Memory B cell (primary cell): ENCODE data around the gene MORN5.
"Not testable (repeated sequence)": the region's sequence is repeated elsewhere in the genome, so short reads cannot be mapped to it uniquely, and the experiment has no call there.

Source experiments
- ATAC-seq: fragments of 150-1000 bp; cut with Tn5 transposase; 2 replicates; pipeline ENCODE4 v1.10.0; 2021; ENCODE audit warnings: low read depth, mild to moderate bottlenecking, moderate library complexity
- DNase-seq, 2 donors: peaks; one replicate each; pipeline ENCODE4 v3.0.0; 2022; ENCODE audit warnings: low spot score in 2 of 2
- H3K27ac Mint-ChIP-seq: one replicate; pipeline ENCODE4 v1.8.0; 2022; ENCODE audit warnings: mild to moderate bottlenecking, moderate library complexity, mixed read lengths
- H3K27me3 Mint-ChIP-seq: one replicate; pipeline ENCODE4 v1.8.0; 2022; ENCODE audit warnings: mixed read lengths
- H3K36me3 Mint-ChIP-seq: one replicate; pipeline ENCODE4 v1.8.0; 2022; ENCODE audit warnings: mild to moderate bottlenecking, mixed read lengths
- H3K4me1 Mint-ChIP-seq: one replicate; pipeline ENCODE4 v1.8.0; 2022; ENCODE audit warnings: mixed read lengths
- H3K4me3 Mint-ChIP-seq: one replicate; pipeline ENCODE4 v1.8.0; 2022; ENCODE audit warnings: mild to moderate bottlenecking, moderate library complexity, mixed read lengths
- H3K9me3 Mint-ChIP-seq: one replicate; pipeline ENCODE4 v1.8.0; 2022; ENCODE audit warnings: mixed read lengths

The MORN5 gene

GRCh38 chr9:122159026-122159924 lies at the start of gene MORN5, which contains the start of gene NDUFA8:
MORN5 (plus strand) TSS chr9:122159908; CDS start chr9:122159973, 65 bp downstream.
NDUFA8 (minus strand) TSS chr9:122159779; CDS start chr9:122159677, 102 bp downstream.
- Mint-ChIP-seq H3K27ac (peak within 1 kb of the TSS; percentile 97), H3K9me3 (peaks cover 4% of the 10 kb centered on the region), H3K4me3 (peak within 1 kb of the TSS; percentile 98), H3K4me1 (peaks cover 24% of the 10 kb centered on the region), H3K36me3 (no peaks in the 10 kb centered on the region), H3K27me3 (peaks cover 10% of the 10 kb centered on the region)
- ATAC-seq (peak; percentile 94), DNase-seq (peak; percentile 95 to 96)

- no peak overlapping the region for H3K27ac Mint-ChIP-seq
- H3K9me3 Mint-ChIP-seq: no peaks in the 10 kb centered on the region
- H3K27me3 Mint-ChIP-seq: peaks cover 17% of the 10 kb centered on the region
- H3K4me1 Mint-ChIP-seq: no peaks in the 10 kb centered on the region
- DNase-seq (no peak), ATAC-seq (no peak)
- no peak overlapping the region for H3K4me3 Mint-ChIP-seq
- H3K36me3 Mint-ChIP-seq: no peaks in the 10 kb centered on the region
These were observed 49.4 kb upstream of the MORN5 start for GRCh38 chr9:122110100-122110833.

- ATAC-seq: no peak
- Mint-ChIP-seq H3K4me1 (no peaks in the 10 kb centered on the region), H3K27me3 (peaks cover 20% of the 10 kb centered on the region), H3K4me3 (no peak overlapping the region), H3K9me3 (no peaks in the 10 kb centered on the region), H3K27ac (no peak overlapping the region), H3K36me3 (no peaks in the 10 kb centered on the region)
- no peak for DNase-seq
These were observed 48.2 kb upstream of the MORN5 start for GRCh38 chr9:122111413-122112085.

- Mint-ChIP-seq H3K4me3 (no peak overlapping the region), H3K9me3 (no peaks in the 10 kb centered on the region), H3K27me3 (peaks cover 20% of the 10 kb centered on the region), H3K36me3 (no peaks in the 10 kb centered on the region), H3K27ac (no peak overlapping the region), H3K4me1 (no peaks in the 10 kb centered on the region)
- ATAC-seq (no peak), DNase-seq (no peak)
These were observed 47.5 kb upstream of the MORN5 start for GRCh38 chr9:122112238-122112637.

GRCh38 chr9:122113574-122113973 lies 46.1 kb upstream of the MORN5 start:
- no peak for DNase-seq
- Mint-ChIP-seq H3K9me3 (no peaks in the 10 kb centered on the region), H3K4me3 (no peak overlapping the region), H3K36me3 (no peaks in the 10 kb centered on the region), H3K27me3 (peaks cover 20% of the 10 kb centered on the region), H3K4me1 (no peaks in the 10 kb centered on the region), H3K27ac (no peak overlapping the region)
- no peak for ATAC-seq

- Mint-ChIP-seq H3K4me3 (no peak overlapping the region), H3K4me1 (no peaks in the 10 kb centered on the region), H3K27ac (no peak overlapping the region), H3K36me3 (no peaks in the 10 kb centered on the region), H3K27me3 (peaks cover 16% of the 10 kb centered on the region), H3K9me3 (no peaks in the 10 kb centered on the region)
- DNase-seq (no peak), ATAC-seq (no peak)
These were observed 44.3 kb upstream of the MORN5 start for GRCh38 chr9:122115176-122116035.

GRCh38 chr9:122116040-122116439 lies 43.7 kb upstream of the MORN5 start:
- no peak overlapping the region for H3K4me3 Mint-ChIP-seq
- H3K27ac Mint-ChIP-seq: no peak overlapping the region
- H3K36me3 Mint-ChIP-seq: no peaks in the 10 kb centered on the region
- peaks cover 14% of the 10 kb centered on the region for H3K27me3 Mint-ChIP-seq
- no peaks in the 10 kb centered on the region for H3K4me1 Mint-ChIP-seq
- DNase-seq: no peak
- no peak for ATAC-seq
- no peaks in the 10 kb centered on the region for H3K9me3 Mint-ChIP-seq

GRCh38 chr9:122116448-122117173 lies 43.1 kb upstream of the MORN5 start:
- Mint-ChIP-seq H3K4me1 (no peaks in the 10 kb centered on the region), H3K9me3 (no peaks in the 10 kb centered on the region), H3K4me3 (no peak overlapping the region)

GRCh38 chr9:122117241-122117640 lies 42.5 kb upstream of the MORN5 start:
- H3K27ac Mint-ChIP-seq, H3K36me3 Mint-ChIP-seq, H3K9me3 Mint-ChIP-seq, H3K4me3 Mint-ChIP-seq, H3K4me1 Mint-ChIP-seq, DNase-seq: not testable (repeated sequence)
- H3K27me3 Mint-ChIP-seq: peaks cover 13% of the 10 kb centered on the region
- peak; percentile 34 for ATAC-seq

More at GRCh38 chr9:122116448-122117173, 43.1 kb upstream of the MORN5 start:
- Mint-ChIP-seq H3K27ac (no peak overlapping the region), H3K27me3 (peaks cover 14% of the 10 kb centered on the region), H3K36me3 (no peaks in the 10 kb centered on the region)
- DNase-seq (no peak), ATAC-seq (no peak)

GRCh38 chr9:122118343-122119165 lies 41.2 kb upstream of the MORN5 start:
- H3K4me3 Mint-ChIP-seq: no peak overlapping the region
- H3K27me3 Mint-ChIP-seq: peaks cover 9% of the 10 kb centered on the region
- H3K4me1 Mint-ChIP-seq: peaks cover 3% of the 10 kb centered on the region
- H3K27ac Mint-ChIP-seq: no peak overlapping the region
- ATAC-seq: no peak
- DNase-seq: no peak
- H3K9me3 Mint-ChIP-seq: no peaks in the 10 kb centered on the region
- no peaks in the 10 kb centered on the region for H3K36me3 Mint-ChIP-seq

- H3K27me3 Mint-ChIP-seq: peaks cover 10% of the 10 kb centered on the region
- DNase-seq (no peak), ATAC-seq (no peak)
- peaks cover 3% of the 10 kb centered on the region for H3K4me1 Mint-ChIP-seq
- no peaks in the 10 kb centered on the region for H3K36me3 Mint-ChIP-seq
- no peak overlapping the region for H3K4me3 Mint-ChIP-seq
- no peaks in the 10 kb centered on the region for H3K9me3 Mint-ChIP-seq
- no peak overlapping the region for H3K27ac Mint-ChIP-seq
These were observed 40.6 kb upstream of the MORN5 start for GRCh38 chr9:122119166-122119521.

- Mint-ChIP-seq H3K4me3 (no peak overlapping the region), H3K27ac (no peak overlapping the region), H3K27me3 (peaks cover 14% of the 10 kb centered on the region), H3K9me3 (no peaks in the 10 kb centered on the region), H3K36me3 (no peaks in the 10 kb centered on the region), H3K4me1 (peaks cover 3% of the 10 kb centered on the region)
- no peak for DNase-seq
- ATAC-seq: no peak
These were observed 40.0 kb upstream of the MORN5 start for GRCh38 chr9:122119721-122120120.
